Measurements from ENCODE around the gene TMEM186.
"Not testable (repeated sequence)": the region's sequence is repeated elsewhere in the genome, so short reads cannot be mapped to it uniquely, and the experiment has no call there.

TMEM186 gene

GRCh38 chr16:8807189-8807588 lies 9.8 kb upstream of the TMEM186 start:
- no peaks in the 10 kb centered on the region for H3K27me3 ChIP-seq (ENCODE audit: control insufficient read depth, insufficient read depth, low read length)
- H3K4me3 ChIP-seq (ENCODE audit: low read length) = no peak overlapping the region
- no peak overlapping the region for H3K9ac ChIP-seq (ENCODE audit: low read depth, low read length)
- no peak overlapping the region for H3K4me2 ChIP-seq (ENCODE audit: low read length)
- H3K36me3 ChIP-seq (ENCODE audit: insufficient read depth, low read length) = peaks cover 91% of the 10 kb centered on the region
- H3K4me1 ChIP-seq (ENCODE audit: control insufficient read depth, insufficient read depth, low read length) = no peaks in the 10 kb centered on the region
- H3K9me3 ChIP-seq (replicated peaks; ENCODE audit: low read length) = no peaks in the 10 kb centered on the region

DNA sequence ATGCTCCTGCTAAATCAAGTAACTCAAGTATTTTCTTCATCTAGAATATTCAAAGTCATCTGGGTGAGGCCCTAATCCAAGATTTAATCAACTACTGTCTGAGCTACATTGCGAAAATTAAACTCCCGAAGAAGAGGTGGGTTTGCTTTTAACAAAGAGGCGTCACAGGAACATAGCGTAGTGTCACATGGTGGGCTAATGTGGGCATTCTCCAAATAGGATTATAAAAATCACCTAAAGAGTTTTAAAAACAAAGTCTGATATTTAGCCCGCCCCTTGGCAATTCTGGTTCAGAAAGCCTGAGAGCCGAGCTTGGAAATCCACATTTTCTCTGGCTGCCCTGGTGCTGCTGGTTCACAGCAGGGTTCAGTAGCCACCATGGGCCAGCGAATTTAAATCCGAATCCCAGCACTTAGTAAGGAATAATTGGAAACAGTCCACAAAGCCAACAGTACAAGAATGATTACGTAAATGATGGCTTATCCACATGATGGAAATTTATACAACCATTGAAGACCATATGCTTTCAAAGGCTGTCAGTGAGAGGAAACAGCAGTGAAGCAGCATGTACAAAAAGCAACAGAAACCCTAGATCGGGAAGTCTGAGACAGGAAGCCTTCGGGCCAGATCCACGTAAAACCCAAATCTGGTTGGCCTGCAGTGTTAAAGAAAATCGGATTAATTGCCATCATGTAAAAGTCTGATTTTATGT lies 9.0 kb upstream of the TMEM186 start:
- no peaks in the 10 kb centered on the region for H3K27me3 ChIP-seq (ENCODE audit: control insufficient read depth, insufficient read depth, low read length)
- no peaks in the 10 kb centered on the region for H3K4me1 ChIP-seq (ENCODE audit: control insufficient read depth, insufficient read depth, low read length)
- H3K4me3 ChIP-seq (ENCODE audit: low read length) = no peak overlapping the region
- H3K9me3 ChIP-seq (replicated peaks; ENCODE audit: low read length) = no peaks in the 10 kb centered on the region
- H3K4me2 ChIP-seq (ENCODE audit: low read length) = no peak overlapping the region
- H3K9ac ChIP-seq (ENCODE audit: low read depth, low read length) = no peak overlapping the region
- H3K36me3 ChIP-seq (ENCODE audit: insufficient read depth, low read length) = peaks cover 90% of the 10 kb centered on the region

DNA sequence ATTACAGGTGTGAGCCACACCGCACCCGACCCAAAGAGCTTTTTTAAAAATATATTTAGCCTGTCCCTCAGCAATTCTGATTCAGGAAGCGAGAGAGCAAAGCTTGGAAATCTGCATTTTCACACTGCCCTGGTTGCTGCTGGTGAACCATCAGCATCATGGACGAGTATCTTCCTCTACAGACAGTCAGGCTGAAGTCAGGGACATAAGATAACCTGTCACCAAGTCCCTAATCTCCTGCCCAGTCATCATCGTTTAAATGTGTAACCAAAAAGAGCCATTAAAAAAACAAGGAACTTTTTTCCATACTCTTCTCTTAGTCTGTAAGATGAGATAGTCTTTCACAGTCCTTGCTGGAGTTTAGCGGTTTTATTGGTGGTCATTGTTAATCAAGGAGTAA lies 6.9 kb upstream of the TMEM186 start:
- H3K9ac ChIP-seq (ENCODE audit: low read depth, low read length) = no peak overlapping the region
- no peaks in the 10 kb centered on the region for H3K9me3 ChIP-seq (replicated peaks; ENCODE audit: low read length)
- no peak overlapping the region for H3K4me2 ChIP-seq (ENCODE audit: low read length)
- peaks cover 73% of the 10 kb centered on the region for H3K36me3 ChIP-seq (ENCODE audit: insufficient read depth, low read length)
- peaks cover 11% of the 10 kb centered on the region for H3K4me1 ChIP-seq (ENCODE audit: control insufficient read depth, insufficient read depth, low read length)
- H3K27me3 ChIP-seq (ENCODE audit: control insufficient read depth, insufficient read depth, low read length) = no peaks in the 10 kb centered on the region
- H3K4me3 ChIP-seq (ENCODE audit: low read length) = no peak overlapping the region

DNA sequence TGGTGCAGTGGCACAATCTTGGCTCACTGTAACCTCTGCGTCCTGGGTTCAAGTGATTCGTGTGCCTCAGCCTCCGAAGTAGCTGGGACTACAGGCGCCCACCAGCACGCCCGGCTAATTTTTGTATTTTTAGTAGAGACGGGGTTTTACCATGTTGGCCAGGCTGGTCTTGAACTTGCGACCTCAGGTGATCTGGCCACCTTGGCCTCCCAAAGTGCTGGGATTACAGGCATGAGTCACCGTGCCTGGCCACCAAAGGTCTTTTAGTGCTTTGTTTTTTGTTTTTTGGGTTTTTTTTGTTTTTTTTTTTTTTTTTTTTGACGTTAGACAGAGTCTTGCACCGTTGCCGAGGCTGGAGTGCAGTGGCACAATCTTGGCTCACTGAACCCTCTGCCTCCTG lies 6.3 kb upstream of the TMEM186 start:
- H3K9ac ChIP-seq (ENCODE audit: low read depth, low read length); H3K27me3 ChIP-seq (ENCODE audit: control insufficient read depth, insufficient read depth, low read length); H3K9me3 ChIP-seq (replicated peaks; ENCODE audit: low read length); H3K4me3 ChIP-seq (ENCODE audit: low read length); H3K4me2 ChIP-seq (ENCODE audit: low read length): not testable (repeated sequence)
- peaks cover 67% of the 10 kb centered on the region for H3K36me3 ChIP-seq (ENCODE audit: insufficient read depth, low read length)
- peaks cover 17% of the 10 kb centered on the region for H3K4me1 ChIP-seq (ENCODE audit: control insufficient read depth, insufficient read depth, low read length)

- Histone ChIP-seq H3K4me1 (ENCODE audit: control insufficient read depth, insufficient read depth, low read length) (peaks cover 22% of the 10 kb centered on the region), H3K9ac (ENCODE audit: low read depth, low read length) (no peak overlapping the region), H3K27me3 (ENCODE audit: control insufficient read depth, insufficient read depth, low read length) (no peaks in the 10 kb centered on the region), H3K4me2 (ENCODE audit: low read length) (no peak overlapping the region), H3K9me3 (replicated peaks; ENCODE audit: low read length) (no peaks in the 10 kb centered on the region), H3K36me3 (ENCODE audit: insufficient read depth, low read length) (peaks cover 49% of the 10 kb centered on the region), H3K4me3 (ENCODE audit: low read length) (no peak overlapping the region)
Observed at GRCh38 chr16:8801701-8802100, 4.3 kb upstream of the TMEM186 start.

DNA sequence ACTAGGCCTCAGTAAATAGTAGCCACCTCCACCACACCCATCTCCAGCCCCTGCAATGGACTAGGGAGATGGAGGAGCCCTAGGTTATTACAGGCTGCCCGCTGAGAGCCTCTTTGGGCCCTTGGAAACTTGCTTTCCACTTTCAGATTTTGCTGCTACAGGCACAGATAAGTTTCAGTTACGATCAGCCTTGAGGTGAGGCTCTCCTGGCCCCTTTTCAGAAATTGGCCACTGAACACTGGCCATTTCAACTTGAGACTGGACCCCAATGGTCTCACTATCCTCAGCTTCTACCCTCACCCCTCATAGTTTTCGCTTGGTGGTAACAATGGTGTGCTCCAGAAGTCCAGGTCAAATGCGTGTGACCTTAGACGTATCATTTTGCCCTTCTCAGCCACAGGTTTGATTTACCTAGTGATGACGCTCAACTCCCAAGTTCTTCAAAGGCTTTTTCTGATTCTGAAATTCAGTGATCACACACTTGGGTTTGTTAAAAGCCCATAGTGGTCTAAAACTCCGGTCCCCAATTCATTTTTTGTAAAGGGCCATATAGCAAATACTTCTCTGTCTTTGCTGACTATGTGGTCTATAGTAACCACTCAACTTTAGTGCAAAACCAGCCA lies 1.2 kb upstream of the TMEM186 start:
- Histone ChIP-seq H3K4me3 (ENCODE audit: low read length) (peak overlapping the region; percentile 85), H3K9me3 (replicated peaks; ENCODE audit: low read length) (no peaks in the 10 kb centered on the region), H3K36me3 (ENCODE audit: insufficient read depth, low read length) (peaks cover 23% of the 10 kb centered on the region), H3K4me1 (ENCODE audit: control insufficient read depth, insufficient read depth, low read length) (peaks cover 28% of the 10 kb centered on the region), H3K9ac (ENCODE audit: low read depth, low read length) (peak overlapping the region; percentile 96), H3K27me3 (ENCODE audit: control insufficient read depth, insufficient read depth, low read length) (no peaks in the 10 kb centered on the region), H3K4me2 (ENCODE audit: low read length) (peak overlapping the region; percentile 91)

GRCh38 chr16:8798174-8798527 lies 712 bp upstream of the TMEM186 start:
- Histone ChIP-seq H3K9ac (ENCODE audit: low read depth, low read length) (peak overlapping the region; percentile 96), H3K4me1 (ENCODE audit: control insufficient read depth, insufficient read depth, low read length) (peaks cover 28% of the 10 kb centered on the region), H3K9me3 (replicated peaks; ENCODE audit: low read length) (no peaks in the 10 kb centered on the region), H3K4me2 (ENCODE audit: low read length) (peak overlapping the region; percentile 91), H3K27me3 (ENCODE audit: control insufficient read depth, insufficient read depth, low read length) (no peaks in the 10 kb centered on the region), H3K4me3 (ENCODE audit: low read length) (peak overlapping the region; percentile 85), H3K36me3 (ENCODE audit: insufficient read depth, low read length) (peaks cover 20% of the 10 kb centered on the region)

DNA sequence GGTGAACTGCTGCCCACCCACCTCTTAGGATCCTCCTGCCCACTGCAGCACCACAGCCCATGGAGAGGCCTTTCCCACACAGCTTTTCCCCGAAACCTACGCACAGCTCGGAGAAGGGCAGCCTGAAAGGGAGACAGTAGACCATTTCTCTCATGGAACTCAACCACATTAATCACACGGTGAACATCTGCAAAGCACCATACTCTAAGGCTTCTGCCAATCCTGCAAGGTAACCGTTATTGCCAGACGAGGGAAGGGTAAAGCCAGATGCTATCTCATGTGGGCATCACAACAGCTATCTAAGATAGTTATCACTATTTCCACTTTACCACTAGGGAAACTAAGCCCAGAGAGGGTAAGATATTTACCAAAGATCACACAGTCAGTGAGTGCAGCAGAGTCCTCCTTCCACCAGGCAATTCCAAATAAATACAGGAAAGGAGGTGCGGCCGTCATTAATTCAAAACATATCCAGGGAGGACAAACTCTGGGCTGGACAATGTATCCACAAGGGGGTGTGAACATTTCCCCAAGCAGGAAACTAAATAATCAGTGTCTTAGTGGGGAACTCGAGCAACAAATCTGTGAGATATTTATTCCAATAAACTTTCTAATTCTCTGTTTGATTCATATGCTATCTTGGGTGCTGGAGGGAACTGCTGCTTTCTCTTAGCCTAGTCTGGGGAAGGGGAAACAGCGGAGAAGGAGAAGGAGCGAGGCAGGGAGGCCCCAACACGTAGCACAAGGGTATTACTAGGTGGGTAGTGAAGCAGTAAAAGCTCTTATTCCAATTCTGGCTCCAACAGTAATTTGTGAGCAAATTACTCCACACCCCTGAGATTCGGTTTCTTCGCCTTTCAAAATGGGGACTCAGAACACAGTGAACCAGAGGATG lies 723 bp downstream of the TMEM186 start:
- Histone ChIP-seq H3K4me3 (ENCODE audit: low read length) (peak overlapping the region; percentile 85), H3K9ac (ENCODE audit: low read depth, low read length) (peak overlapping the region; percentile 96), H3K4me2 (ENCODE audit: low read length) (peak overlapping the region; percentile 93), H3K36me3 (ENCODE audit: insufficient read depth, low read length) (peaks cover 6% of the 10 kb centered on the region), H3K27me3 (ENCODE audit: control insufficient read depth, insufficient read depth, low read length) (no peaks in the 10 kb centered on the region), H3K9me3 (replicated peaks; ENCODE audit: low read length) (no peaks in the 10 kb centered on the region), H3K4me1 (ENCODE audit: control insufficient read depth, insufficient read depth, low read length) (peaks cover 28% of the 10 kb centered on the region)

DNA sequence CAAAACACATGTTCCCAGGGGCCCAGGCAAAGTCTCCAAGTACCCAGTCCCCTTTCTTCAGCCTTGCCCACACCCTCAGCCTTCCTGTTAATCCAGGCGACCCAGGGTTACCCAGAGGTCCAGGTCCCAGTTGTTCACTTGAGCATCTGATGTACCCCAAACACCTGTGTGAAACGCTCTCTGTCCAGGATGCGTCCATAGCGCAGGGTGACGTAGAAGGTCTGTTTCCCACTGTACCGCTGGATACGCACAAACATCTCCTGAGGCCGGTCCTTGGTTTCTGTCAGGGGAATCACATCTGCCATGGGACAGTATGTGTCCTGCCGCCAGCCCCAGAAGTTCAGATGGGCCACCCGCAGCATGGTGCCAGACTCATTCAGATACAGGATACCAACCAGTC lies 1.6 kb downstream of the TMEM186 start:
- H3K4me1 ChIP-seq (ENCODE audit: control insufficient read depth, insufficient read depth, low read length) = peaks cover 25% of the 10 kb centered on the region
- no peak overlapping the region for H3K4me3 ChIP-seq (ENCODE audit: low read length)
- no peaks in the 10 kb centered on the region for H3K27me3 ChIP-seq (ENCODE audit: control insufficient read depth, insufficient read depth, low read length)
- no peak overlapping the region for H3K9ac ChIP-seq (ENCODE audit: low read depth, low read length)
- peaks cover under 1% of the 10 kb centered on the region for H3K36me3 ChIP-seq (ENCODE audit: insufficient read depth, low read length)
- H3K4me2 ChIP-seq (ENCODE audit: low read length) = peak overlapping the region; percentile 93
- no peaks in the 10 kb centered on the region for H3K9me3 ChIP-seq (replicated peaks; ENCODE audit: low read length)

- Histone ChIP-seq H3K9ac (ENCODE audit: low read depth, low read length) (no peak overlapping the region), H3K4me3 (ENCODE audit: low read length) (no peak overlapping the region), H3K4me1 (ENCODE audit: control insufficient read depth, insufficient read depth, low read length) (peaks cover 24% of the 10 kb centered on the region), H3K36me3 (ENCODE audit: insufficient read depth, low read length) (no peaks in the 10 kb centered on the region), H3K4me2 (ENCODE audit: low read length) (no peak overlapping the region), H3K27me3 (ENCODE audit: control insufficient read depth, insufficient read depth, low read length) (no peaks in the 10 kb centered on the region), H3K9me3 (replicated peaks; ENCODE audit: low read length) (no peaks in the 10 kb centered on the region)
Observed at GRCh38 chr16:8795091-8795490, 2.3 kb downstream of the TMEM186 start.

- H3K4me2 ChIP-seq (ENCODE audit: low read length) = no peak overlapping the region
- H3K27me3 ChIP-seq (ENCODE audit: control insufficient read depth, insufficient read depth, low read length) = no peaks in the 10 kb centered on the region
- H3K4me3 ChIP-seq (ENCODE audit: low read length) = no peak overlapping the region
- H3K36me3 ChIP-seq (ENCODE audit: insufficient read depth, low read length) = no peaks in the 10 kb centered on the region
- no peaks in the 10 kb centered on the region for H3K4me1 ChIP-seq (ENCODE audit: control insufficient read depth, insufficient read depth, low read length)
- no peaks in the 10 kb centered on the region for H3K9me3 ChIP-seq (replicated peaks; ENCODE audit: low read length)
- H3K9ac ChIP-seq (ENCODE audit: low read depth, low read length) = no peak overlapping the region
Observed at GRCh38 chr16:8788578-8789172, 8.8 kb downstream of the TMEM186 start.
